ENCODE measurements around the gene ASPHD1. TPM values are rescaled to one million over a fixed set of nuclear protein-coding genes. Genes with fewer than 3 reads are reported as not detected.
"Not testable (repeated sequence)": the region's sequence is repeated elsewhere in the genome, so short reads cannot be mapped to it uniquely, and the experiment has no call there.

Gene ASPHD1
- total RNA-seq, 1 donor from 2014 or later = 14.2 TPM

GRCh38 chr16:29881050-29881449 is 19.2 kb upstream of the ASPHD1 start:
- H3K4me3 Mint-ChIP-seq = no peak overlapping the region
- H3K4me1 Mint-ChIP-seq = peaks cover 5% of the 10 kb centered on the region
- peaks cover 34% of the 10 kb centered on the region for H3K27me3 Mint-ChIP-seq (ENCODE audit: low read depth)
- H3K27ac Mint-ChIP-seq = no peak overlapping the region
- no peak for TF ChIP-seq CTCF (IDR thresholded peaks at IDR 0.05; ENCODE audit: unreplicated experiment)
- no peaks in the 10 kb centered on the region for H3K9me3 Mint-ChIP-seq
- no peak for DNase-seq (ENCODE audit: low spot score in 2 of 2, unreplicated experiment in 2 of 2)
- H3K36me3 Mint-ChIP-seq = peaks cover 4% of the 10 kb centered on the region

DNA sequence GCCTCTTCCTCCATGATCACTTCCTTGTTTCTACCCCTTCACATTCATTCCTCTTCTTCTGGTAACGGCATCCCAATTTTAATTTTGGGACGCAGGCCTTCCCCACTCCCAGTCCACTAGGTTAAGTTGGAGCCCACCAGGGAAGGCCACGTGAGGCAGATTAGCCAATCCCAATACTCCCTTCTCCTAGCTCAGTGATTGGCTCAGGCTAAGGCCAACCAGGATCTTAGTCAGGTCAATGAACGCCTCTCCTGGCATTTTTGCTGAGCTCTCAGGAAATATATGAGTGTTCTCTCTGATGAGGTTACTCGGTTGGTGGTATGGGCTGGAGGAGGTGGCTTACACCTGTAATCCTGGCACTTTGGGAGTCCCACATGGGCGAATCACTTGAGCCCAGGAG is 16.3 kb upstream of the ASPHD1 start:
- no peaks in the 10 kb centered on the region for H3K4me1 Mint-ChIP-seq
- DNase-seq (ENCODE audit: low spot score in 2 of 2, unreplicated experiment in 2 of 2) = no peak
- H3K27ac Mint-ChIP-seq = no peak overlapping the region
- no peaks in the 10 kb centered on the region for H3K9me3 Mint-ChIP-seq
- H3K4me3 Mint-ChIP-seq = no peak overlapping the region
- no peak for TF ChIP-seq CTCF (IDR thresholded peaks at IDR 0.05; ENCODE audit: unreplicated experiment)
- peaks cover 8% of the 10 kb centered on the region for H3K27me3 Mint-ChIP-seq (ENCODE audit: low read depth)
- H3K36me3 Mint-ChIP-seq = no peaks in the 10 kb centered on the region

DNA sequence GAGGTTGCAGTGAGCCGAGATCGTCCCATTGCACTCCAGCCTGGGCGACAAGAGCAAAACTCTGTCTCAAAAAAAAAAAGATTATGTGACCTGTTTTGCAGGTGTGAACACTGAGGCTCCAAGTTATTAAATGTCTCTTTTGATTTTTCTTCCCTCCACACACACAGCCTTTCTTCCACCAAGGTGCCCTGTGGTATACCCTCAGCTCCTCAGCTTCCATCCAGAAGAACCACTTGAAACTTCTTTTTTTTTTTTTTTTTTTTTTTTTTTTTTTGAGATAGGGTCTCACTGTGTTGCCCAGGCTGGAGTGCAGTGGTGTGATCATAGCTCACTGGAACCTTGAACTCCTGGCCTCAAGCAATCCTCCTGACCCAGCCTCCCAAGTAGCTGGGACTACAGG is 10.9 kb upstream of the ASPHD1 start:
- DNase-seq (ENCODE audit: low spot score in 2 of 2, unreplicated experiment in 2 of 2); H3K36me3 Mint-ChIP-seq; H3K4me3 Mint-ChIP-seq; H3K27ac Mint-ChIP-seq; H3K27me3 Mint-ChIP-seq (ENCODE audit: low read depth); H3K9me3 Mint-ChIP-seq; H3K4me1 Mint-ChIP-seq: not testable (repeated sequence)

- no peaks in the 10 kb centered on the region for H3K9me3 Mint-ChIP-seq
- no peak overlapping the region for H3K27ac Mint-ChIP-seq
Observed at GRCh38 chr16:29891525-29892457, 8.5 kb upstream of the ASPHD1 start.

GRCh38 chr16:29892458-29892813 is 7.9 kb upstream of the ASPHD1 start:
- no peak for DNase-seq (ENCODE audit: low spot score in 2 of 2, unreplicated experiment in 2 of 2)
- Mint-ChIP-seq H3K9me3 (no peaks in the 10 kb centered on the region), H3K36me3 (no peaks in the 10 kb centered on the region), H3K27ac (no peak overlapping the region), H3K27me3 (ENCODE audit: low read depth) (peaks cover 3% of the 10 kb centered on the region), H3K4me3 (no peak overlapping the region), H3K4me1 (peaks cover 3% of the 10 kb centered on the region)
- no peak for TF ChIP-seq CTCF (IDR thresholded peaks at IDR 0.05; ENCODE audit: unreplicated experiment)

More at GRCh38 chr16:29891525-29892457, 8.5 kb upstream of the ASPHD1 start:
- Mint-ChIP-seq H3K4me3 (no peak overlapping the region), H3K36me3 (no peaks in the 10 kb centered on the region), H3K27me3 (ENCODE audit: low read depth) (no peaks in the 10 kb centered on the region), H3K4me1 (no peaks in the 10 kb centered on the region)
- no peak for DNase-seq (ENCODE audit: low spot score in 2 of 2, unreplicated experiment in 2 of 2)
- no peak for TF ChIP-seq CTCF (IDR thresholded peaks at IDR 0.05; ENCODE audit: unreplicated experiment)

GRCh38 chr16:29893553-29893952 is 6.7 kb upstream of the ASPHD1 start:
- DNase-seq (ENCODE audit: low spot score in 2 of 2, unreplicated experiment in 2 of 2) = no peak
- TF ChIP-seq CTCF (IDR thresholded peaks at IDR 0.05; ENCODE audit: unreplicated experiment) = no peak
- no peak overlapping the region for H3K4me3 Mint-ChIP-seq
- peaks cover 14% of the 10 kb centered on the region for H3K27me3 Mint-ChIP-seq (ENCODE audit: low read depth)
- no peak overlapping the region for H3K27ac Mint-ChIP-seq
- peaks cover 14% of the 10 kb centered on the region for H3K4me1 Mint-ChIP-seq
- no peaks in the 10 kb centered on the region for H3K36me3 Mint-ChIP-seq
- no peaks in the 10 kb centered on the region for H3K9me3 Mint-ChIP-seq

All from mesothelial cell of epicardium (in vitro differentiated cells).